HG03095 (cell line): ENCODE data around the gene E2F3.

ENCODE experiments used
- ATAC-seq: cut with Tn5 transposase; IDR thresholded peaks from one replicate; pipeline ENCODE4 v1.9.1; 2021; ENCODE audit warnings: moderate library complexity; ENCODE audit not compliant: unreplicated experiment

The E2F3 gene

DNA sequence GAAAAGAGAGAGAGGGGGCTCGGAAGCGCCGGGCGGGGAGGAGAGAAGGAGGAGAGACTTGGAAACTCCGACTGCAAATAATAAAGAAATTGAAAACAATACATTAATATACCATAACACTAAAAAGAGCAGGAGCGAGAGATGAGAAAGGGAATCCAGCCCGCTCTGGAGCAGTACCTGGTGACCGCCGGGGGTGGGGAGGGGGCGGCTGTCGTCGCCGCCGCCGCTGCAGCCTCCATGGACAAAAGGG is 338 bp downstream of the E2F3 start:
- ATAC-seq, result no peak

GRCh38 chr6:20402342-20403069 is 827 bp downstream of the E2F3 start:
- no peak for ATAC-seq

- ATAC-seq, result peak; percentile 49
Measured at GRCh38 chr6:20403070-20403765, 1.5 kb downstream of the E2F3 start.

DNA sequence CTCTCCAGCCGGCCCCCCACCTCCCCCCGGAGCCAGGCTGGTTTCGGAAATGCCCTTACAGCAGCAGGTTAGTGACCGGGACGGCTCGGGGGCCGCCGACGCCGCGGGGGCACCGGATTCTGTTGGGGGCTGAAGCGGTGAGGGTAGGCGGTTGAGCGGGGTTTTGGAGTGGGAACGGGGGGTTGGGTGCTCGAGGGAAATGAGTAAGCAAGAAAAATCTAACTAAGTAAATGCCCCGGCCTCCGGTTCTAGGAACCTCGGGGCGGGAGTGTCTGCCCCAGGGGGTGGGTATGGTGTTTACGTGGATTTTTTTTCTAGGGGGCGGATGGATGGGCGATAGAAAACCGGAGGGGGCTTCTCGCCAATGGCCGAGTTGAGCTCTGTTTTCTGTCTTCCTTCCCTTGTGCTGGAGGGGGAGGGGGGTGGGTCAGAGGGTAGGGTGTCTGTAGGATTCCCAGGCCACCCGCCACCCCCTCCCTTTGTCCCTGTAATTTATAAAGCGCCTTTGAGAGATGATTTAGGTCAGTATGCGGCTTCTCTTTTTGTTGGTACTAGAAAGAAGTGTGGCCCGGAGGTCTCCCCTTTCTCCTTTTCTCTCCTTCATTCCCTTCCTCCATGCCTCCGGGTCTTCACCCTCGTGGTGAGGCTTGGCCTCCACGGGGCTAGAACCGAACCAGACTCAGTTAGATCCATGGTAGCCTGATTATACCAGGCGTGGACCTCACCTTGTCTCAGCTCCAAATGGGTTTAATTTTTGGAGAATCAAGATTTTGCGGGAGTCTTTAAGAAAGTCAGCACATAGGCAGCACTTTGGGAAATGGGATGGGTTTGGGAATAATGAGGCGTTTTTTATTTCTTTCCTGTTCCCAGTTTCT is 2.3 kb downstream of the E2F3 start:
- peak; percentile 0 for ATAC-seq

DNA sequence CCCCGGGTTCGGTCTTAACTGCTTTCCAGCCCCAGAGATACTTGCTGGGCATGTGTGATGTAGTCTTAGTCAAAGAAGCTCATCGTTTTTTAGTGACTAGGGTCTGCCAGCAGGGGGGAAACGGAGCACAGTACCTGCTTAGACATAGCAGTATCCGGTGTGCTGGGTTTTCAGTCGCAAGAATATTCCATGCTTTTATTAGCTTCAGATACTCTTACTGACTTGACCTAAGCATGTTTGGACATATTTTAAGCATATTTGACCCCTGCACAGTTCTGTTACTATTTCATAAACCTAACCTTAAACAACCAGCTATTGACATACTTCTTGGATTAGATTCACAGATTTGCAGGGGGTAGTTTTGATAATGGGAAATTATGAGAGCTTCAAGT is 3.0 kb downstream of the E2F3 start:
- ATAC-seq, result peak; percentile 24

GRCh38 chr6:20408851-20409250 is 7.2 kb downstream of the E2F3 start:
- no peak for ATAC-seq

DNA sequence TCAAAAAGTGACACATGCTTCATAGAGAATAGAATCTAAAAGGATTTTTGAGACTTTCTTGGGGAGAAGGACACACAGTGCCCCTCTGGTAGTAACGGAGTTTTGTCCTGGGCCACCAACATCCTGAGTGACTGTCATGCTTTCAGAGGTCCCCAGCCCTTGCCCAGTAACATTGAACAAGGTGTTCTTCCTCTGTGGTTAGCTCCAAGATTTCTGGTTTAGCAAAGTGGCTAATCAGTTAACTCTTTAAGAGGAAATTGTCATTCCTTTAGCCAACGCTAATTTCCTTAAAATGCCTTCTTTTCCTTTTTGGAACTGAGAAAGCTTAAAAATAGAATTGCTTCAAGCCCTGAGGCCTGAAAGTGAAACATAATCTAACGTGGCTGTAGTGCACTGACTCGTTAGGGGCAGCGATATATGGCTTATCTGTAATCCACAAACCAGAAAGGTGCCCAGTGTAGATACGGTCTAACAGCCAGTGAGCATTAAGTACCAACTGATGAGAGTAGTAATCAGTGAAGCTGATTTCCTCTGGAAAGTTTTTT is 7.8 kb downstream of the E2F3 start:
- peak; percentile 86 for ATAC-seq

DNA sequence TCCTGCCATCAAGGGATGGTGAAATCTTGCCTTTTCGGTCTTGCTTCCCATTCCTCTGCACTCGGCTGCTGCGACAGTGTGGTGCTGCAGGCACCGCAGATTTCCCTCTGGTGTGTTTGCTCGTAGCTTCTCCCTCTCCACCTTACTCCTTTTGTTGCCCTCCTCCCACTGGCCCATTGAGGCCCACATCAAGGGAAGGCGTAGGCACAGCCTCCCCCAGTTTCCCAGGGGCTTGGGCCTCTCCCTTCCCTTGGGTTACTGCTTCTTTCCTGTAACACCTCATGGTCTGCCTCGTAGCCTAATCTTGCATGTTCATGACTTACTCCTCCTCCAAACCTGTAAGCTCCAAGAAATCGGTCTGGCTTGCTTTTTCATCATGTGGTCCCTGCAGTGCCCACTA is 9.9 kb downstream of the E2F3 start:
- no peak for ATAC-seq

DNA sequence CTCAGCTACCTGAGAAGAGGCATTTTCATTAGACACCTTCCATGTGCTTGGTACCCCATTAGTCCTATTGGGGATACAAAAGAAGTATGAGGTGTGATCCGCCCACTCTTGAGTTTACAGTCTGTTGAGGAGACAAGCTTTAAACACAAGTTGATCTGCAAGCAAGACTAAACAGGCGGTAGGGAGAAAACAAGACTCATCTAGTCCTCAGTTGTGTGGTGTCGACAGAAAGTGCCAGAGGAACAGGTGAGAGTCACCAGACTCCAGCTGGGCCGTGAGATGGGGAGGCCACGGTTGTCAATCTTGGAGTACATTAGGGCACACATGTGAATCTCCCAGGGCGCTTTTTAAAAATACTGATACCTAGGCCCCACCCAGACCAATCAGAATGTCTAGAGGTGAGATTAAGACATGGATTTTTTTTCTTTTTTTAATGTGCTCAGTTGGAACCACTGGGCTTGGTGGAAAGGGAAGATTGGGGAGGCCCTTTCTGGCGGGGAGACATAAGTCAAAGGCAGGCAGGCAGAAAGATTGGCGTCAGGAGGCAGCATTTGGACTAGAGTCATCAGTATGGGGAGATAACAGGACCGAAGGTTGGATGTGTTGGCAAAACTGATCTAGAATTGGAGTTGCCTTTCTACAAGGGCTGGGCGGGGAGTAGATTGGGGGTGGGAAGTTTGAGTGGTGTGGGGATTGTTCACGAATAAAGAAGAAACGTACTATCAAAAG is 10.4 kb downstream of the E2F3 start:
- no peak for ATAC-seq

DNA sequence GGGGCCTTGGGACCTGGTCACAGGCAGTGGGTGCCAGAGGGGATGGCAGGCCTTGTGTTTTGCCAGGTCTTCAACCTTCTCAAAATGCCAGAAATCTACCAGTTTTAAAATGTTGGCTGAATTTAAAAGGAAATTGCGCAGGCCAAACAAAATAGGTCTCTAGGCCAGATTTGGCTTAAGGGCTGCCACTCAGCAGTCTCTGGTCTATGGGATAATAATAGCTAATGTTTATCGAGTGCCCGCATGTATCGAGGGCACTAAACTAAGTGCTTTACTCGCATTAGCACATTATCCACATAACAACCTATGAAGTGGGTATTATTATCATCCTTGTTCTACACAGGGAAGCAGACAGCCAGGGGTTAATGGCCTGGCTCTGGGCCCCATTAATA is 11.0 kb downstream of the E2F3 start:
- ATAC-seq, result no peak

DNA sequence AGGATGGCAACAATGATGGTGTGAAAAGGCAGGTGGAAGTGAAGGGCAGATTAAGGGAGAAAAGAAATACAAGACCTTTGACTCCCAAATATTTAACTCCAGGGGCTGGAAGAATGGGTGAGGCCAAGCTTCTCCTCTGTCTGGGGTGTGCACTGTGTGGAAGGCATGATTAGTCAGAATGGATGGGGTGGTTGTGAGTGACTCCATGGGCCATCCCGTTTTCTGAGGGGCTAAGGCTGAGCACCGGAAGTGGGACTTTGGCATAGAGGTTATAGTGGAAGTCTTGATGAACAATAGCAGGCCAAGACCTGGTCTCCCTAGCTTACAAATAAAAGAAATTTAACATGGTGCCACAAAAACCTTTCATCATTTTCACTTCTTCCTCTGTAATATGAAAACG is 12.1 kb downstream of the E2F3 start:
- no peak for ATAC-seq

DNA sequence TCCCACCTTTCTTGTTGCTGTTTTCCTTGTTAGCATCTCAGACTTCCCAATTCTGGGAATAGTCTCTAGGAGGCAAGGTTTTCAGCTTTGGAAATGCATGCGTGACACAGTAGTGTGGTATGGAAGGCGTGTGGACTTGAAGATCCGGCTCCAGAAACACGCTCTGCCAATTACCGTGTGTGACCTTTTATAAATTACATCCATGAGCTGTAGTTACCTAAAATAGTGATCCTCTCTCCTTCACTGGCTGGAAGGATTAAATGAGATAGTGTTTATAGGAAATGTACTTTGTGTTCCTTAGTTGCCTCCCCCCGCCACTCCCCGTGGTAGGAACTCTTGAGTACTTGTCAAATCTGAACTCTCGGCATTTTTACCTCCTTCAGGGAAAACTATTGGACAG is 13.0 kb downstream of the E2F3 start:
- no peak for ATAC-seq

GRCh38 chr6:20415304-20415703 is 13.6 kb downstream of the E2F3 start:
- no peak for ATAC-seq

- no peak for ATAC-seq
Measured at GRCh38 chr6:20415712-20416454, 14.2 kb downstream of the E2F3 start.

- no peak for ATAC-seq
Measured at GRCh38 chr6:20416567-20417345, 15.1 kb downstream of the E2F3 start.

- ATAC-seq, result no peak
Measured at GRCh38 chr6:20417819-20418218, 16.1 kb downstream of the E2F3 start.

GRCh38 chr6:20426177-20427082 is 24.8 kb downstream of the E2F3 start:
- no peak for ATAC-seq

GRCh38 chr6:20427856-20428255 is 26.2 kb downstream of the E2F3 start:
- peak; percentile 81 for ATAC-seq

DNA sequence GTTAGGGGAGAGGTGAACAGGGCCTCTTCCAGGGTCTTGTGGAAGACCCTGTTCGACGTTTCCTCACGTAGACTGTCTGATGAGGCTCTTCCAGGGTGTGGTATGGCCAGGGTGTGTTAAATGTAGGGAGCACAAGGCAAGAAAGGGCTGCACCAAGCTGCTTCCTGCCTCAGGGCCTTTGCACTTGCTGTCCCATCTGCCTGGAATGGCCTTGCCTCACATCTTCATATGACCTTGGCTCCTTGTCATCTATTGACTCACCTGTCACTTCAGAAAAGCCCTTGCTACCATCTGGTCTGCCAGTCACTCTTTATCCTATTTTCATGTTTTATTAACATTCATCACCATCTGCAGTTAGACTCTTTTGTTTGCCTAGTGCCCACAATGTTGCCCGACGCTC is 31.0 kb downstream of the E2F3 start:
- no peak for ATAC-seq
